Hepatocyte (in vitro differentiated cells): Measurements from ENCODE around the gene SLC38A9. TPM values are rescaled to one million over a fixed set of nuclear protein-coding genes. Genes with fewer than 3 reads are reported as not detected.

Source experiments
- DNase-seq: peaks from one replicate; pipeline ENCODE4 v3.0.0-alpha.2; 2016; ENCODE audit warnings: low spot score
- H2AFZ ChIP-seq: fragments of 200-600 bp; sonication (generic); 2 replicates; pipeline ENCODE4 v1.6.0; 2016; ENCODE audit warnings: antibody characterized with exemption, mild to moderate bottlenecking
- H3K27ac ChIP-seq: fragments of 200-600 bp; sonication (generic); 2 replicates; pipeline ENCODE4 v1.5.1; 2016; ENCODE audit warnings: mild to moderate bottlenecking
- H3K27me3 ChIP-seq: fragments of 200-600 bp; sonication (generic); 2 replicates; pipeline ENCODE4 v1.6.1; 2016
- H3K36me3 ChIP-seq: fragments of 200-600 bp; sonication (generic); replicated peaks from 2 replicates; pipeline ENCODE4 v1.5.1; 2016; ENCODE audit warnings: low read depth; ENCODE audit not compliant: insufficient read depth
- H3K4me1 ChIP-seq: fragments of 200-600 bp; sonication (generic); 2 replicates; pipeline ENCODE4 v1.5.1; 2016; ENCODE audit warnings: mild to moderate bottlenecking, moderate library complexity; ENCODE audit not compliant: insufficient read depth
- H3K4me2 ChIP-seq: fragments of 200-600 bp; sonication (generic); 2 replicates; pipeline ENCODE4 v1.6.0; 2016
- H3K4me3 ChIP-seq: fragments of 200-600 bp; sonication (generic); 2 replicates; pipeline ENCODE4 v1.5.1; 2016; ENCODE audit warnings: mild to moderate bottlenecking
- H3K79me2 ChIP-seq: fragments of 200-600 bp; sonication (generic); 2 replicates; pipeline ENCODE4 v1.6.0; 2017; ENCODE audit warnings: mild to moderate bottlenecking
- H3K9me2 ChIP-seq: fragments of 200-600 bp; sonication (generic); replicated peaks from 2 replicates; pipeline ENCODE4 v1.6.0; 2017; ENCODE audit warnings: mild to moderate bottlenecking; ENCODE audit not compliant: insufficient read depth
- H3K9me3 ChIP-seq: fragments of 200-600 bp; sonication (generic); 2 replicates; pipeline ENCODE4 v1.5.1; 2016; ENCODE audit warnings: low read depth, mild to moderate bottlenecking
- H4K20me1 ChIP-seq: fragments of 200-600 bp; sonication (generic); 2 replicates; pipeline ENCODE4 v1.6.0; 2016; ENCODE audit warnings: mild to moderate bottlenecking; ENCODE audit not compliant: insufficient read depth, poor library complexity, severe bottlenecking
- EZH2 ChIP-seq: fragments of 200-600 bp; sonication (generic); IDR thresholded peaks from 2 replicates; pipeline ENCODE4 v1.6.1; 2016; ENCODE audit warnings: antibody characterized with exemption, mild to moderate bottlenecking, borderline replicate concordance
- EZH2phosphoT487 ChIP-seq: fragments of 200-600 bp; sonication (generic); IDR thresholded peaks from one replicate; pipeline ENCODE4 v1.6.1; 2018; ENCODE audit warnings: antibody characterized with exemption, mild to moderate bottlenecking, low read depth, moderate library complexity; ENCODE audit not compliant: unreplicated experiment, severe bottlenecking
- WGBS: methylation state at CpG from one replicate; pipeline ENCODE4 v1.1.6; 2016; ENCODE audit warnings: low lambda C conversion rate; ENCODE audit errors: missing lambda C conversion rate; 5-methylcytosine and 5-hydroxymethylcytosine counted together
- polyA plus RNA-seq: library from polyadenylated mRNA; unstranded; fragments of >200 nt; fragmentation: Nextera tagmentation; extraction: Ambion mirVana; gene quantifications from 2 replicates; pipeline ENCODE4 v1.2.1, GENCODE V29; 2016
- total RNA-seq: library from RNA; depleted of rRNA; stranded (reverse); fragments of >200 nt; gene quantifications from 2 replicates; pipeline ENCODE4 v1.2.3, GENCODE V29; 2014
- TF ChIP-seq, protein P1 (sequence below): fragments of 200-600 bp; sonication (generic); IDR thresholded peaks from 2 replicates; pipeline ENCODE4 v1.5.1; 2016; ENCODE audit warnings: antibody characterized with exemption, mild to moderate bottlenecking; ENCODE audit not compliant: poor library complexity

SLC38A9 gene
- total and polyA plus RNA-seq, 2 experiments from 2014 or later: 28.1 to 37.8 TPM

DNA sequence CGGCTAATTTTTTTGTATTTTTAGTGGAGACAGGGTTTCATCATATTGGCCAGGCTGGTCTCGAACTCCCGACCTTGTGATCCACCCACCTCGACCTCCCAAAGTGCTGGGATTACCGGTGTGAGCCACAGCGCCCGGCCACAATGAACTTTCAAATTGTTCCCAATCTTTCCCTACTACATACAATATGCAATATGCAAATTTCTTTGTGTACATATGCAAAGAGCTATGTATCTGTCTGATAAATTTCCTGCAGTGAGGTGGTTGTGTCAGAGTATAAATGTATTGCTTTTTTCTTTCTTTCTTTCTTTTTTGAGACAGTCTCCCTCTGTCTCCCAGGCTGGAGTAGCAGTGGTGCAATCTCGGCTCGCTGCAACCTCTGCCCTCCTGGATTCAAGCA is 128.5 kb downstream of the SLC38A9 start:
- Histone ChIP-seq H3K4me1 (no peaks in the 10 kb centered on the region), H3K9me3 (no peaks in the 10 kb centered on the region), H3K9me2 (no peaks in the 10 kb centered on the region), H3K27me3 (no peaks in the 10 kb centered on the region), H2AFZ (no peak overlapping the region), H3K27ac (no peak overlapping the region), H3K4me2 (no peak overlapping the region), H3K4me3 (no peak overlapping the region), H3K79me2 (no peaks in the 10 kb centered on the region), H3K36me3 (no peaks in the 10 kb centered on the region), H4K20me1 (no peaks in the 10 kb centered on the region)
- no peak for TF ChIP-seq EZH2
- TF ChIP-seq, protein P1, sequence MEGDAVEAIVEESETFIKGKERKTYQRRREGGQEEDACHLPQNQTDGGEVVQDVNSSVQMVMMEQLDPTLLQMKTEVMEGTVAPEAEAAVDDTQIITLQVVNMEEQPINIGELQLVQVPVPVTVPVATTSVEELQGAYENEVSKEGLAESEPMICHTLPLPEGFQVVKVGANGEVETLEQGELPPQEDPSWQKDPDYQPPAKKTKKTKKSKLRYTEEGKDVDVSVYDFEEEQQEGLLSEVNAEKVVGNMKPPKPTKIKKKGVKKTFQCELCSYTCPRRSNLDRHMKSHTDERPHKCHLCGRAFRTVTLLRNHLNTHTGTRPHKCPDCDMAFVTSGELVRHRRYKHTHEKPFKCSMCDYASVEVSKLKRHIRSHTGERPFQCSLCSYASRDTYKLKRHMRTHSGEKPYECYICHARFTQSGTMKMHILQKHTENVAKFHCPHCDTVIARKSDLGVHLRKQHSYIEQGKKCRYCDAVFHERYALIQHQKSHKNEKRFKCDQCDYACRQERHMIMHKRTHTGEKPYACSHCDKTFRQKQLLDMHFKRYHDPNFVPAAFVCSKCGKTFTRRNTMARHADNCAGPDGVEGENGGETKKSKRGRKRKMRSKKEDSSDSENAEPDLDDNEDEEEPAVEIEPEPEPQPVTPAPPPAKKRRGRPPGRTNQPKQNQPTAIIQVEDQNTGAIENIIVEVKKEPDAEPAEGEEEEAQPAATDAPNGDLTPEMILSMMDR: no peak
- no peak for TF ChIP-seq EZH2phosphoT487
- 86% methylated on average over 9 of the region's 9 CpGs for WGBS
- DNase-seq: no peak

DNA sequence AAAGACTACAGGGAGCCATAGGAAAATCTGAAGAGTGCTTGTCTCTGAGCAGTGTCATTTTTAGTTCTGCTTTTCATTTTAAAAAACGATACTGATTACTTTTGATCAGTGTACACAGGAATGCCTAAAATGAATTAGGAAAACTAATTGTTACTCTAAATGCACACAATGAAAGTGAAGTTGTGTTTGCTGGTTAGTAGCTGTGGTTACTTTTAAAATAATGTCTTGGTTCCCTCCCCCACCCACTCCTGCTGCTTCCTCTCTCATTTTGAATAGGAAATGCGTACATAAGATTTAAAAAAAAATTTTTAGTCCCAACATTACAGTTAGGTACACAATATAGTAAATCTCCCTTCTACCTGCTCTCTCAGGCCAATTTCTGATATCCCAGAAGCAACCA is 129.9 kb downstream of the SLC38A9 start:
- H3K9me3 ChIP-seq: no peaks in the 10 kb centered on the region
- H3K36me3 ChIP-seq: no peaks in the 10 kb centered on the region
- H4K20me1 ChIP-seq: no peaks in the 10 kb centered on the region
- no peaks in the 10 kb centered on the region for H3K27me3 ChIP-seq
- H2AFZ ChIP-seq: no peak overlapping the region
- H3K9me2 ChIP-seq: no peaks in the 10 kb centered on the region
- TF ChIP-seq EZH2phosphoT487 (no peak), EZH2 (no peak)
- TF ChIP-seq, protein P1: no peak
- H3K4me3 ChIP-seq: no peak overlapping the region
- no peaks in the 10 kb centered on the region for H3K79me2 ChIP-seq
- whole genome bisulfite sequencing: 85% methylated on average over 2 of the region's 2 CpGs
- DNase-seq: no peak
- no peak overlapping the region for H3K27ac ChIP-seq
- H3K4me1 ChIP-seq: peaks cover 5% of the 10 kb centered on the region
- H3K4me2 ChIP-seq: no peak overlapping the region

DNA sequence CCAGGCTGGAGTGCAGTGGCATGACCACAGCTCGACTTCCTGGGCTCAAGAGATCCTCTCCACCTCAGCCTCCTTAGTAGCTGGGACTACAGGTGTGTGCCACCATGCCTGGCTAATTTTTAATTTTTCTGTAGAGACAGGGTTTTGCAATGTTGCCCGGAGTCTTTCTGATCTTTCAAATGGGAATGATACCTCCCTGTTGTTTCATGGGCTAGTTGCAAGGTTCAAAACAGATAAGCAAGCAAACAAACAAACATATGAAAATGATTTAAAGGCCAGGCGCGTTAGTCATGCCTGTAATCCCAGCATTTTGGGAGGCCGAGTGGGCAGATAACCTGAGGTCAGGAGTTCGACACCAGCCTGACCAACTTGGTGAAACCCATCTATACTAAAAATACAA is 132.1 kb downstream of the SLC38A9 start:
- DNase-seq: no peak
- 87% methylated on average over 6 of the region's 6 CpGs for WGBS
- Histone ChIP-seq H3K9me3 (no peaks in the 10 kb centered on the region), H3K27me3 (no peaks in the 10 kb centered on the region), H3K4me1 (peaks cover 16% of the 10 kb centered on the region), H3K79me2 (no peaks in the 10 kb centered on the region), H3K36me3 (no peaks in the 10 kb centered on the region), H2AFZ (no peak overlapping the region), H3K4me3 (no peak overlapping the region), H3K27ac (no peak overlapping the region), H3K4me2 (no peak overlapping the region), H4K20me1 (no peaks in the 10 kb centered on the region), H3K9me2 (no peaks in the 10 kb centered on the region)
- TF ChIP-seq EZH2phosphoT487: no peak
- no peak for TF ChIP-seq EZH2
- TF ChIP-seq, protein P1: no peak

DNA sequence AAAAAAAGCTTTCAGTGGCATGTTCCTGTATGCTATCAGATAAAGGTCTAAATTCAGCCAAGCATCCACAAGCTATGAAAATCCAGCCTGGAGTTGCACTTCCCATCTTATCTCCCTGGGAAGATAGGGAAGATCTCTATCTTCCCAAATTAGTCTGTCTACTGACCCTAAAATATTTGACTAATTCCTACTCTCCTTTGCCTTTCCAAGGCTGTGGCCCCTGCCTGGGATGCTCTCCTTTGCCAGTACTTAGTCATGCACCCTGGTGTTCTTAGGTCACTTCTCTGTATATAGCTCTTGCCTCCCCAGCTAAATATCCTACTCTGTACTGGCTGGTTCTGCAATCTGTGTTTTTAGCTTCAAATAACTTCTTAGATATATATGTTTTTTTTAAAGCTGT is 133.4 kb downstream of the SLC38A9 start:
- Histone ChIP-seq H3K27me3 (no peaks in the 10 kb centered on the region), H4K20me1 (no peaks in the 10 kb centered on the region), H3K4me2 (no peak overlapping the region), H3K79me2 (no peaks in the 10 kb centered on the region), H3K36me3 (no peaks in the 10 kb centered on the region), H2AFZ (no peak overlapping the region), H3K9me2 (no peaks in the 10 kb centered on the region), H3K9me3 (no peaks in the 10 kb centered on the region), H3K27ac (no peak overlapping the region), H3K4me1 (peaks cover 16% of the 10 kb centered on the region), H3K4me3 (no peak overlapping the region)
- no peak for DNase-seq
- TF ChIP-seq EZH2phosphoT487: no peak
- no peak for TF ChIP-seq EZH2
- TF ChIP-seq, protein P1: no peak
